Gastroesophageal sphincter (tissue), 3 donors: ENCODE measurements around the gene PIK3R1.

Experiments used
- EP300 ChIP-seq: sonication (generic); formaldehyde crosslinking; IDR thresholded peaks from one replicate; pipeline ENCODE4 v1.6.1; 2017; ENCODE audit warnings: antibody characterized with exemption, mild to moderate bottlenecking
- POLR2A ChIP-seq, 2 donors: fragments of 450-650 bp; IDR thresholded peaks; one replicate each; pipeline ENCODE4 v1.6.1; 2017; ENCODE audit warnings: antibody characterized with exemption in 2 of 2, mild to moderate bottlenecking in 2 of 2, moderate library complexity in 1 of 2
- POLR2AphosphoS5 ChIP-seq: sonication (generic); formaldehyde crosslinking; IDR thresholded peaks from one replicate; pipeline ENCODE4 v1.6.1; 2017; ENCODE audit warnings: antibody characterized with exemption
- TF ChIP-seq, protein P1 (sequence below), 4 experiments: fragments of 200-600 bp in 2 of 4; fragments of 450-650 bp in 2 of 4; sonication (generic) in 1 of 4; IDR thresholded peaks; one replicate each; pipeline ENCODE4 v1.5.1; 2017 to 2019; ENCODE audit warnings: antibody characterized with exemption in 4 of 4, mild to moderate bottlenecking in 2 of 4, moderate library complexity in 2 of 4

- TF ChIP-seq, protein P1, sequence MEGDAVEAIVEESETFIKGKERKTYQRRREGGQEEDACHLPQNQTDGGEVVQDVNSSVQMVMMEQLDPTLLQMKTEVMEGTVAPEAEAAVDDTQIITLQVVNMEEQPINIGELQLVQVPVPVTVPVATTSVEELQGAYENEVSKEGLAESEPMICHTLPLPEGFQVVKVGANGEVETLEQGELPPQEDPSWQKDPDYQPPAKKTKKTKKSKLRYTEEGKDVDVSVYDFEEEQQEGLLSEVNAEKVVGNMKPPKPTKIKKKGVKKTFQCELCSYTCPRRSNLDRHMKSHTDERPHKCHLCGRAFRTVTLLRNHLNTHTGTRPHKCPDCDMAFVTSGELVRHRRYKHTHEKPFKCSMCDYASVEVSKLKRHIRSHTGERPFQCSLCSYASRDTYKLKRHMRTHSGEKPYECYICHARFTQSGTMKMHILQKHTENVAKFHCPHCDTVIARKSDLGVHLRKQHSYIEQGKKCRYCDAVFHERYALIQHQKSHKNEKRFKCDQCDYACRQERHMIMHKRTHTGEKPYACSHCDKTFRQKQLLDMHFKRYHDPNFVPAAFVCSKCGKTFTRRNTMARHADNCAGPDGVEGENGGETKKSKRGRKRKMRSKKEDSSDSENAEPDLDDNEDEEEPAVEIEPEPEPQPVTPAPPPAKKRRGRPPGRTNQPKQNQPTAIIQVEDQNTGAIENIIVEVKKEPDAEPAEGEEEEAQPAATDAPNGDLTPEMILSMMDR (IDR thresholded peaks at IDR 0.05), result no peak
- TF ChIP-seq EP300 (no peak), POLR2AphosphoS5 (no peak), POLR2A (IDR thresholded peaks at IDR 0.05) (no peak)
Measured at GRCh38 chr5:68297656-68298055, 82.1 kb downstream of the PIK3R1 start.
